SIG-M5 treated with dmso at 0.1 percent for 504 hours (cell line): ENCODE measurements around the gene MUC21.
"Not testable (repeated sequence)": the region's sequence is repeated elsewhere in the genome, so short reads cannot be mapped to it uniquely, and the experiment has no call there.

Experiments used
- DNase-seq: peaks from one replicate; lab custom pipeline; 2025; ENCODE audit not compliant: unreplicated experiment; lab: John Stamatoyannopoulos, UW

Gene MUC21

DNA sequence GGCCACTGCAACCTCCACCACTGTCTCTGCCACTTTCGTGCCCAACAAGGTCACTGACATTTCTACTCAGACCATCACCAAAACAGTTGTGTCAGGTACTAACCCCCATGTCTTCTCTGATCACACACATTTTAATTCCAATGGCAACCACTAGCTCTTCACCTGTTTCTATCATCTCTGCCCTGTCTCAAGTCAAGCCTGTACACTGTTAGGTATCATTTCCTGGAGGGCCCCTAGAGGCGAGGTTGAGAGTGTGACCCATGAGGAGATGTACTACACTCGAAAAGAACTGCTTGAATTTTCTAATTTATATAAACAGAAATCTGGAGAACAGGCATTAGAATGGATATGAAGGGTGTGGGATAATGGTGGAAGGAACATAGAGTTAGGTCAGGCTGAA lies 17.4 kb upstream of the MUC21 start:
- no peak for DNase-seq

DNA sequence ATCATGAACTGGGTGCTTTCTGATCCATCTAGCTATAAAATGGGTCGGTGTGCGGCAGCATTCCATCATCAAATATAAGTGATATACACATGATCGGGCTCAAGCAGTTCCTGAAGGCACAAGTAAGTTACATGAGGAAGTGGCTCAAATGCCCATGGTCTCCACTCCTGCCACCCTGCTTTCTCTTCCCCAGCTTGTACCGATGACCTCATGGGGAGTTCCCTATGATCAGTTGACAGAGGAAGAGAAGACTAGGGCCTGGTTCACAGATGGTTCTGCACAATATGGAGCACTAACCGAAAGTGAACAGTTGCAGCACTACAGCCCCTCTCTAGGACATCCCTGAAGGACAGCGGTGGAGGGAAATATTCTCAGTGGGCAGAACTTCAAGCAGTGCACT lies 14.3 kb upstream of the MUC21 start:
- DNase-seq = not testable (repeated sequence)

DNA sequence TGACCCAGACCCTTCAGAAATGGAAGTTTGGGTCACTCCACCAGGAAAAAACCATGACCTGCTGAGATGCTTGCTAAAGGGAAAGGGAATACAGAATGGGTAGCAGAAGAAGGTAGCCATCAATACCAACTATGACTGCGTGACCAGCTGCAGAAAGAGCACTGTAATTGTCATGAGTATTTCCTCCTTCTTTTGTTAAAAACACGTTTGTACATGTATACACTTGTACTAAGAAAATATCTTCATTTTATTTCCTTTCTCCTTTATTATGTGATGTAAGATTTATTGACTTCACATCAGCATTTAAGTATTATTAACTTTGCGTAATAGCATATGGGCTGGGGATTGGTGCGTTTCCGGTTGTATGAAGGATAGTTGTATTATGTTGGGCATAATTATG lies 12.6 kb upstream of the MUC21 start:
- DNase-seq = no peak

DNA sequence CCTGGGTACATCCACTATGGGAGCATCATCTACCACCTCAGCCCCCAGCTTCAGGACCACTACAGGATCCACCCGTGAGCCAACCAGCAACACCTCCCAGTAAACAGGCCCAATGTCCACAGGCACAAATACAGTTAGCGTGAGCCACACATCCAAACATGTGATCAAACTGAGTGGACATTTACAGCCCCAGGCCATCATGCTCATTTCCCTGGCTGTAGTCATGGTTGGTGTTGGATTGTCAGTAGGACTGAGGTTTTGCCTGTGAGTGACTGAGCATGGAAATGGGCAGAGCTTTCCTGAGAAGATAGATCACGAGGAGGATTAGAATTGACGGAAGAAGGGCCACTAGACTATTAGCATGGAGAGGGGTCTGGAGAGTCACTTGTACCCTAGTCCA lies 10.7 kb upstream of the MUC21 start:
- DNase-seq = no peak

DNA sequence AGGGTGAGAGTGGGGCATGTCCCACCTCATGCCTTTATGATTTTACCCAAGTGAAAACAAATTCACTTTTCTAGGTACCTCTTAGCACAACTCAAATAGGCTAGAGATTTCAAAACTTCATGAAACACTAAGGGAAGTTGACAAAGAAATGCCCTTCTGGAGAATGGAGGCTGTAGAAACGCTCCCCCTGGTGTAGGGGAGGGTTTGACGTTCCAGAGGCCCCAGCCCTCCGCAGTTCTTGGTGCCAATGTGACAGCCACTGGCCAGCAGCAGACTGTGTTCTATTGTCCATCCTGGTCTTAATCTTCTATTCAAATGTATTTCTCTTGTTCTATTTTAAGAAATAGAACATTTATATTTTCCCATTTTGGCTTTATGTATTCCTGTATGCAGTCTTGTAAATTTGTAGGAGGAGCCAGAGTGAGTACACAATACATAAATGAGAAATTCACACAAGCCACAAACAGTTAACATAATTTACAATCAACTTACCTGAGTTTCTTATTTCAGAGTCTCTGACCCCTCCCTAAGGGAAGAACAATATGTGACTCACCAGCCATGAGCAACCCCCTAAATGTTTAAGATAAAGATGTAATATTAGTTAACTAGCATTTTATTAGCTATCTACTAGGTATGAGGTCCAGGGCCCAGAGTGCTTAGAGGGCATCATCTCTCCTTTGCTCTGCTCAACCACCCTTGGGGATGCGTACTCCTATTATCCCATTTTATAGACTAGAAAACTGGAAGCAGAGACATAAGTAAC lies 8.8 kb upstream of the MUC21 start:
- DNase-seq = no peak

DNA sequence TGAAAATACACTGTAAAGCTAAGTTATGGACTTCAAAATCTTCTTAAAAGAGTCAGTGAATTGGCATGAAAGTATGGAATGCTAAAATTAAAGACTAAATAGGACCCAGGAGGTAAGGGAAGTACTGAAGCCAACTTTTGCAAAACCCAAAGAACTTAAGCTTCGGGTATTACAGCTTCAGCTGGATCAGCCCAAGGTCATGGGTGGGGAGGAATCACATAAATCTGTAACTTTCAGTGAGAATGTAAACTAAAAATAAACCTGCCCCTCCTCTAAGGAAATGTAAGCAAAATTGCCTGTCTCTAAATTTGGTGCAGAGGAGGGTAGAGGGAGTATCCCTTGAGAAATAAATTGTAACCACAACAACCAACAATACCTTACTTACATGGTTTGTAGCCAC lies 4.4 kb upstream of the MUC21 start:
- no peak for DNase-seq

DNA sequence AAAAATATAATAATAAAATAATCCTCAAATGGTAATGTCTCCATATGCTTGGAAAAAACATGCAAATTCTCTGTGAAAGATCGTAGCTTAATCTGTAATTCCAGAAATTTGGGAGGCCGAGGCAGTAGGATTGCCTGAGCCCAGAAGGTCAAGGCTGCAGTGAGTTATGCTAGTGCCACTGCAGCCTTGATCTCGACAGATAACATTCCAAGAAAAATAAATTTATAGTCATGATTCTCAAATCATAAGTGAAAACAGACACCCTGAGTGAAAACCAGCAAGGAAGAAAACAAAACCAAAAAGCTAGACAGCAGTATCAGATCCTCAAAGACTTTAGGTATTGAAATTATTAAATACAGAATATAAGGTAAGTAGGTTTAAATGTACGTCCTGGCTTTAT lies 3.8 kb upstream of the MUC21 start:
- no peak for DNase-seq

DNA sequence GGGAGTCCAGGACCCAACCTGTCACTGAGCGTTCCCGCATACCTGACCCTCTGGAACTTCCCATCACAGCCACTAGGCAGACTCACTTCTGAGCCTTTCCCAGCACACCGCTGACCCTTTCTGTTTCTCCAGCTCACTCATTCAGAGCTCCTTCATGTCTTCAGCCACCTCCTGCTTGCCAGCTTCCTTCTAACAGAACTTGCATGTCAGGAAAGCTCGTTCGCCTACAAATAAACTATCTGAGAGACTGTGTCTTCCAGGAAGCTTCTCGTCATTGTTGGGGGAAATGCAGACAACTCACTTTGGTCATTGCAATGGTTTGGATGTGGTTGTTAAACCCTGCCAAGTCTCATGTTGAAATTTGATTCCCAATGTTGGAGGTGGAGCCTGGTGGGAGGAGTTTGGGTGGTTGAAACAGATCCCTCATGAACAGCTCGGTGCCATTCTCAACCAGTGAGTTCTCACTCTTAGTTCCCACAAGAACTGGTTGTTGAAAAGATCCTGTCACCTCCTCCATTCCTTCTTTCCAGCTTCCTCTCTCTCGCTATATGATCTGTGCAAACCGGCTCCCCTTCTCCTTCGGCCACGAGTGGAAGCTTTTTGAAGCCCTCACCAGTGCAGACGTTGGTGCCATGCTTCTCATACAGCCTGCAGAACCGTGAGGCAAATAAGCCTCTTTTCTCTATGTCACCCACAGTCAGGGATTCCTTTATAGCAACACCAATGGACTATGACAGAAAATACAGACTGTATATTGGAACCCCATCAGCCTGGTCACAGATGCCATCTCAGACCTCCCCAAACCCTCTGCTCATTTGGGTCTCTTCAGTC lies 1.4 kb upstream of the MUC21 start:
- DNase-seq = no peak

DNA sequence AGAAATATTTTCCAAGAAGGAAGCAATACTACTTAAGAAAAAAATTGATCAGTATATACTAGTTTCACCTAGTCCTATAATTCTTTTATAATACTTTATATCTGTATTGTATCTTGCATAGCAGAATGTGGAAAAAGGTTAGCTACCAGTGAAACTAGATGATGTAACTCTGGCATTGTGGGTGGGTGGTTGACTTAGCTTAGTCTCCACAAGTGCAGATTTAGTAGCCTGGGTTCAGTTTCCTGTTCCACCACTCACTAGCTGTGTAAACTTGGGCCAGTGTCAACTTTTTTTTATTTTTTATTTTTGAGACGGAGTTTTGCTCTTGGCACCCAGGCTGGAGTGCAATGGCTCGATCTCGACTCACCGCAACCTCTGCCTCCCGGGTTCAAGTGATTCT lies 2.0 kb downstream of the MUC21 start:
- DNase-seq = no peak

DNA sequence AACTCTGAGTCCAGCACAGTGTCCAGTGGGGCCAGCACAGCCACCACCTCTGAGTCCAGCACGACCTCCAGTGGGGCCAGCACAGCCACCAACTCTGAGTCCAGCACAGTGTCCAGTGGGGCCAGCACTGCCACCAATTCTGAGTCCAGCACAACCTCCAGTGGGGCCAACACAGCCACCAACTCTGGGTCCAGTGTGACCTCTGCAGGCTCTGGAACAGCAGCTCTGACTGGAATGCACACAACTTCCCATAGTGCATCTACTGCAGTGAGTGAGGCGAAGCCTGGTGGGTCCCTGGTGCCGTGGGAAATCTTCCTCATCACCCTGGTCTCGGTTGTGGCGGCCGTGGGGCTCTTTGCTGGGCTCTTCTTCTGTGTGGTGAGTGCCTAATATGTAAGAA lies 3.8 kb downstream of the MUC21 start:
- no peak for DNase-seq

DNA sequence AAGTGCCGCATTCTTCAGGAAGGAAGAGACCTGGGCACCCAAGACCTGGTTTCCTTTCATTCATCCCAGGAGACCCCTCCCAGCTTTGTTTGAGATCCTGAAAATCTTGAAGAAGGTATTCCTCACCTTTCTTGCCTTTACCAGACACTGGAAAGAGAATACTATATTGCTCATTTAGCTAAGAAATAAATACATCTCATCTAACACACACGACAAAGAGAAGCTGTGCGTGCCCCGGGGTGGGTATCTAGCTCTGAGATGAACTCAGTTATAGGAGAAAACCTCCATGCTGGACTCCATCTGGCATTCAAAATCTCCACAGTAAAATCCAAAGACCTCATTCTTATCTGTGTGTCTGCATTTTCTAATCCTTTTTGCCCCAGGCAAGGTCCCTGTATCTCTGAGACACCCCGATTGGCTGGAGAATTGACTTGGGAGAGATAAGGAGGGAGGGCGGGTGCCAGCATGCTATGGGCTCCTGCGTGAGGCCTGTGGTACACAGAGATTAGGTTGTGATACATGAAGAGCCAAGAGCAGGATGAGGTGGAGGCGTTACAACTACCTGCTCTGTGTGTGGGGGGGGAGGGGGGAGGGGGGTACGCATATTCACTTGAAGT lies 4.8 kb downstream of the MUC21 start:
- no peak for DNase-seq

DNA sequence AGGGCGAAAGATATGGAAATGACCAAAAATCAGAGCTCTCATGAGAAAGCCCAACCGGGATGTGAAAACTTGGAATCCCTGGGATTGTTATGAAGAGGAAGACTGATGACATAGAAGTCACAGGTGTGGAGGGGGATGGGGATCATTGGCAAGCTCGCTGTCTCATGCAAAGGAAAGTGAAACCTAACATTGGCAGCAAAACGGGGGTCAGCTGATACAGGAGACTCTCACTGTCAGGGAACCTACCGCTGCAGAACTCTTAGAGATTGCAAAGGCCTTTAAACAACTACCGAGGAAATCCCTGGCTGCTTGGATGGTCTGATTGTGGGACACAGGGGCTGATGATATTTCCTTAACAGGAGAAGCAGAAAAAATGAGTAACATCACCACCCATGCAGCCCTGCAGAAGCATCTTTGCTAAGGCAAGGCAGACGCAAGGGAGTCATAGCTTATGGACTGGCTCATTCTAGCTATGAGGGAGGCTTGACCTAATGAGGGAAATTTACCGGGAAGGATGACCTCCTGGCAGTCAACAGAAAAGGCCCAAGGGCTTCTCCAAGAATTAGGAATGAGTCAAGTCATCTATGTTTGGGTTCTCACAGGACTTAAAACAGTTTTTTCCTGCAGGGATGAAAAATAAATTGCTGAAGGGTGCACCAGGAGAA lies 7.0 kb downstream of the MUC21 start:
- no peak for DNase-seq

DNA sequence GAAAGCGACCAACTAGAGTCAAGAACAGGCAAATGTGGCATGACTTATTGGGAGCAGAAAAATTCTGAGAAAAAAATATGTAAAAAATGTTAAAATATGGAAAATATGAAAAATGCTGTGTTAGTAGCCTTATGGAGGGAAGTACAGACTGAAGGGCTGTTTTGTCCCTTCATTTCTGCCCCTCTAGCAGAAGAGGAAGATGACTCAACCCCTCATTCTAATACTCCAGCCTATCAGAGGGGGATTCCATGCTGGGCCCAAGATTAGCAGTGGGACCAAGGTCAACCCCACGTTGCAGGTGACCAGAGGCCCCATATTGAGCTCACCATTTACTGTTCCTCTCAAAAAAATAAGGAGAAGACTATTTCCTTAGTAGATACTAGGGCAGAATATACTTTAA lies 8.4 kb downstream of the MUC21 start:
- DNase-seq = no peak

DNA sequence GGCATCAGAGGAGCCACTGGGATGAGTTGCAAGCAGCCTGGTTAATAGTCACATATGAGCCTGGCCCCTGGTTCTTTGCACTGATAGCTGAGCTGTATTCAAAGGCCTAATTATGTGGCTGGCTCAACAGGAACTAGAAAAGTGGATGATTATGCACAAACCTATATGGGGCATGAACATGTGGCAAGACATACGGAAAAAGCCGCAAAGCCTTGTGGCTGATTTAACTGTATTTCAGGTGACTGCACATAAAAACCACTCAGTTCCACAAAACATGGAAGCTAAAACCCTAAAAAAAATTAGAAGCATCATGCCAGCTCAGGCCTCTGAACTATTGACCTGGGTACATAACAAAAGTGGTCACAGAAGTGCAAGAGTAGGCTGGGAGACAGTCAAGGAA lies 13.8 kb downstream of the MUC21 start:
- no peak for DNase-seq

DNA sequence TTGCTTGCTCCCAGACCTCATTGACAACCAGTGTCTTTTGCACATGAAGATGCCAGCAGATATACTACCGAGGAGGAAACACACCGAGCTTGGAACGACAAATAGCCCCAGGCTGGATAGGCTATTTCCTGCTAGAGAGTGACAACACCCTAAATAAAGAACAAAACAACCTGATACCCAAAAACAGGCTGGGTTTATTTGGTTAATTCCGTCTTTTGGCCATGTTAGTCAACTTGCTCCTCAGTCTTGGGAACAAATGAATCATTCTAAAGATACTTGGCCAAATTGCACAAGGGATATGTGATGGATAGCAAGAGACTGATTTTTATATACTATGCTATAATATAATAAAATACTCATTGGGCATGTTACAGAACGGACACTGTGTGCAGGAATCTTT lies 15.3 kb downstream of the MUC21 start:
- DNase-seq = peak; percentile 5

DNA sequence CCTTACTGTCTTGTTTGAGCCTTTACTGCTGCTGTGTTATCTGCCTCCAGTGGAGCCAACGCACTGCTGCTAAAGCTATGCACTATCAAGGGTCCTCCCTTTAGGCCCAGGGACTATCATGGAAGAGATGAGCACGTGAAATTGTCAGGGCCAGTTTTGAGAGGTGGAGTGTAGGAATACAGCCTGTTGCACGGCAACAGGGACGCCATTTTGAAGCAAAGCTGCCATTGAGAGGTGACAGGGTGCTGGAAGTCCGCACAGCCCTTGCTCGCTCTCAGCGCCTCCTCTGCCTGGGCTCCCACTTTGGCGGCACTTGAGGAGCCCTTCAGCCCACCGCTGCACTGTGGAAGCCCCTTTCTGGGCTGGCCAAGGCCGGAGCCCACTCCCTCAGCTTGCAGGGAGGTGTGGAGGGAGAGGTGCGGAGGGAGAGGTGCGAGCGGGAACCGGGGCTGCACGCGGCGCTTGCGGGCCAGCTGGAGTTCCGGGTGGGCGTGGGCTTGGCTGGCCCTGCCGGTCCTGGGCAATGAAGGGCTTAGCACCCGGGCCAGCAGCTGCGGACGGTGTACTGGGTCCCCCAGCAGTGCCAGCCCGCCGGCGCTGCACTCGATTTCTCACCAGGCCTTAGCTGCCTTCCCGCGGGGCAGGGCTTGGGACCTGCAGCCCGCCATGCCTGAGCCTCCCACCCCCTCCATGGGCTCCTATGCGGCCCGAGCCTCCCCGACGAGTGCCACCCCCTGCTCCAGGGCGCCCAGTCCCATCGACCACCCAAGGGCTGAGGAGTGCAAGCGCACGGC lies 16.7 kb downstream of the MUC21 start:
- not testable (repeated sequence) for DNase-seq

DNA sequence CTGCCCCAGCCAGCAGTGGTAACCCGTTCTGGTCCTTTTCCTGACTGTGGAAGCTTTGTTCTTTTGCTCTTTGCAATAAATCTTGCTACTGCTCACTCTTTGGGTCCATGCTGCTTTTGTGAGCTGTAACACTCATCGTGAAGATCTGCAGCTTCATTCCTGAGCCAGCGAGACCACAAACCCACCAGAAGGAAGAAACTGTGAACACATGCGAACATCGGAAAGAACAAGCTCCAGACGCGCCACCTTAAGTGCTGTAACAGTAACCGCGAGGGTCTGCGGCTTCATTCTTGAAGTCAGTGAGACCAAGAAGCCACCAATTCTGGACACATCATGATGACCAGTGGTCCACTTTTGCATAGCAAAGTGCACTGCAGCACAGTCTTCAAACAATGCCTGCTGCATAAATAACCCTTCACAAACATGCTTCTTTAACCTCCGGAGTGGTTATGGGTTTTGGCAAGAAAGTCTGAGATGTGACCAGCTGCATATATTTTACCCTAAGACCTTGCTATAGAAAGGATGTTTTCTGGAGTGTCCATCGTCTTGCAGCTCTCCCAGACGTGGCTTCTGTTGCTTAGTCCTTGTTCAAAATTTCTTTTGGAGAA lies 17.9 kb downstream of the MUC21 start:
- DNase-seq = no peak

DNA sequence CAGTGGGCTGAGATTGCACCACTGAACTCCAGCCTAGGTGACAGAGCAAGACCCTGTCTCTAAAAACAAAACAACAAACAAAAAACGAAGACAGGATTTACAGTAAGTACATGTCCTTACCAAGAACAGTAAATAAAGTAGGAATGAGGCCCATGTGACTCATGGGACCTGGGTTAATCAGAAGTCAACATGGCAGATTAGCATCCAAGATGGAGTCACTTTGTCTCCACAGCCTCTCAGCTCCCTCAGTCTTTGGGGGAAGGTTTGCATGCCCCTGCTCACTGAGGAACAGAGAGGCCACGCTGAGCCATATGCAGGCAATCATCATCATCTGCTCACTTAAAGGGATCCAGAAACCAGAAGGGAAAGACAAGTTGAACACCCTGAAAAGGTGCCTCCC lies 19.0 kb downstream of the MUC21 start:
- DNase-seq = no peak

DNA sequence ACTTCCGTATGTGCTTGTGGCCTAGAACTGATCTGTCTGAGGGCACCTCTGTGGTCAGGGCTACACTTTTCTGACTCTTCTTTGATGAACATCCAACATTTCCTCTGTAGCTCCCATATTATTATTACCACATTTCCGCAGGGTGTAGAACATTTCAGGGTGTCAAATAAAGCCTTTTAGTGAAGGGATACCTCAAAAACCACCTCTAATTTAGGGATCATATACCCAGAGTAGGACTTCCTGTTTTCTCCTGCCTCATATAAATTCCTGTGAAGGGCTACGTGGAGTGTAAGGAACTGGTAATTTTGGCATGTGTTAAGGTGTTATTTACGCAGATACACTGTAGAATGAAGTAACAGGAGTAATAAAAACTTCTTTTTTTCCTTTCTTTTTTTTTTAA lies 21.3 kb downstream of the MUC21 start:
- peak; percentile 3 for DNase-seq

DNA sequence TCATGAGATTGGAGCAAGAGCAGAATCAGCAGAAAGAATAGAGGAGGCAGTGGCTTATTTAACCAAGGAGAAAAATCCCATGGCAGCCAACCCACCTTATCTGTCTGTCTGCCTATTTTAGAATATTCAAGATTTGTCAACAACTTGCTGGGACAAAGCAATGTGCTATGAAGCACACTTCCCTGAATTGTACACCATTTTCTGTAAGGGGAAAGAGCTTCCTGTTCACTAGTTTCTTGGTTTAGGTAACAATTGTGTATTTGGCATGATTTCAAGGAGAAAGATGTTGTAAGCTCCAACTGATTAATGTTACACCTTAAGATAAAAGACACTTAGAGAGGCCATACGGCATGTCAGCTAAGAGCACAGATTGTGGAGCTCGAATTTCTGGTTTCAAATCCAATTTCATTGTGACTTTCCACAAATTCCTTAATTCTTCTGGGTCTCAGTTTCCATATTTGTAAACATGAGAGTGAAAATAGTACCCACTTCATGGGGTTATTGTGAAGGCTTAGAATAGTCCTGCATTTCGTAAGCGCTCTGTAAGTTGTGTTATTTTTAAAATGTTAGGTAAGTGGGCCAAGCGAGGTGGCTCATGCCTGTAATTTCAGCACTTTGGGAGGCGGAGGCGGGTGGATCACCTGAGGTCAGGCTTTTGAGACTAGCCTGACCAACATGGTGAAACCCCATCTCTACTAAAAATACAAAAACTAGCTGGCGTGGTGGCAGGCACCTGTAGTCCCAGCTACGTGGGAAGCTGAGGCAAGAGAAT lies 21.9 kb downstream of the MUC21 start:
- DNase-seq = no peak
